ENCODE data around the gene SORCS2.
"Not testable (repeated sequence)": the region's sequence is repeated elsewhere in the genome, so short reads cannot be mapped to it uniquely, and the experiment has no call there.

Gene SORCS2

DNA sequence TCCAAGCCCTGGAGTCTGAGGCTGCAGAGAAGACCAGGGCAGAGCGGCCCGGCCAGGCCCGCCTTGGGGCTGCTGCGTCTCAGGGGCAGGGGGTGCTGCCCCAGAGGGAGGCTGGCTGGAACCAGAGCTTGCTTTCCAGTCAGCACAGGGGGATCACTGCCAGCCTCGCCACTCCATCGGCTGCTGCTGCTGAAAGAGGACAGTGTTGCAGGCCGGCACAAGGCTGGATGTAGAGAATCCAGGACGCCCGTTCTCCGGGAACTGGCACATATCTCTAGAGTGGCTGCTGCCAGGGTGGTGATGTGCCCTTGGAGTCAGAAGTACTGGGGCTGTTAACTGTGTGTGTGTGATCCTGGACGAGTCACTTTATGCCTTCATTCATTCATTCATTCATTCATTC is 31.9 kb upstream of the SORCS2 start:
- no peak for DNase-seq (ENCODE audit: low read depth, low spot score)

GRCh38 chr4:7160951-7161440 is 31.3 kb upstream of the SORCS2 start:
- DNase-seq (ENCODE audit: low read depth, low spot score), result no peak

DNA sequence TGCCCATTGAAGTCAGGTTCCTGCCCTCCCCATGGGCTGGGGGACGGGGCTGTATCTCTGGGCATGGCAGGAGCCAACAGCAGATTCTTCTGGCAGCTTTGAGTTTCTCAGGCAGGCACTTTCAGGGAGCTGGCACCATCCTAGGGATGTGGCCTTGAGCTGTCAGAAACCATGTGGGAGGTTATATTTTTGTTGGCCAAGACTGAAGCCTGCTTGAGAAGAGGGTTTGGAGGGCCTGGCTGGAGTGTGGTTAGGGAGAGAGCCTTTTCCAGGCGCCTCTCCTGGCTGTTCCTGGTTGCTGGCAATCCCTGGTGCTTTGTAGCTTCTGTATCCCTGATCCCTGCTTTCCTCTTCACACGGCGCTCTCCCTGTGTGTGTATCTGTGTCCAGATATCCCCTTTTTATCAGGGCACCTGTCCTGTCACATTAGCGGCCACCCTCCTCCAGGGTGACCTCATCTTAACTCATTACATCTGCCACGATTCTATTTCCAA is 30.6 kb upstream of the SORCS2 start:
- DNase-seq (ENCODE audit: low read depth, low spot score), result no peak

- not testable (repeated sequence) for DNase-seq (ENCODE audit: low read depth, low spot score)
These were observed 27.1 kb upstream of the SORCS2 start for GRCh38 chr4:7165056-7165873.

- DNase-seq (ENCODE audit: low read depth, low spot score), result no peak
These were observed 26.5 kb upstream of the SORCS2 start for GRCh38 chr4:7165874-7166201.

- no peak for DNase-seq (ENCODE audit: low read depth, low spot score)
These were observed 26.1 kb upstream of the SORCS2 start for GRCh38 chr4:7166237-7166636.

DNA sequence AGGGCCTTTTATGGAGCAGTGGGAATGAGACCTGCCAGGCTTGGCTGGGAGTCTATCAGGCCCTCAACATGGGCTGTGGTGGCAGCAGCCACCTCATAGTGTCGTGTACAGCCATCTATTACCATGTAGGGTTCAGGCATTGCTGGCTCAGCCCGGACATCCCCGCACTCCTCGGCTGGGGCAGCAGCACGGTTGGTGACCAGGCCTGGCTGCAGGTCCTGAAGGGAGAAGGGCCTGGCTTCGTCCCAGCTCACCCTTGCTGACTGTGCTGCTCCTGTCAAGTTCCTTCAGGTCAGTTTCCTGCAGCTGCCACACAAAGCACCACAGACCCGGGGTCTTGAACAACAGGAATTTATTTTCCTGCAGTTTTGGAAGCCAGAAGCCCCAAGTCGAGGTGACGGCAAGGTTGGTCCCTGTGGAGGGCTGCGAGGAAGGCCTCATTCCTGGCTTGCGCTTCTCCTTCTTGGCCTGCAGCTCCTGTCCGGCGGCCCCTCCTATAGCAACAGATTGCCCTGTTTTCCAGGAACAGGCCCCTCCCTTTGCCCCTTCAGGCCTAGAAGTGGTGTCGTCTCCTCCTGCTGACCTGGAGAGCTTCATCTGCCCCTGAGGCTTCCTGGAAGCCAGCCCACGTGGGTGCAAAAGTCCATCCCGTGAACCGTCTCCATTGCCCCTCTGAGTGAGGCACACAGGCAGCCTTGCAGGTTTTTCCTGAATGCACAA is 25.2 kb upstream of the SORCS2 start:
- no peak for DNase-seq (ENCODE audit: low read depth, low spot score)

DNA sequence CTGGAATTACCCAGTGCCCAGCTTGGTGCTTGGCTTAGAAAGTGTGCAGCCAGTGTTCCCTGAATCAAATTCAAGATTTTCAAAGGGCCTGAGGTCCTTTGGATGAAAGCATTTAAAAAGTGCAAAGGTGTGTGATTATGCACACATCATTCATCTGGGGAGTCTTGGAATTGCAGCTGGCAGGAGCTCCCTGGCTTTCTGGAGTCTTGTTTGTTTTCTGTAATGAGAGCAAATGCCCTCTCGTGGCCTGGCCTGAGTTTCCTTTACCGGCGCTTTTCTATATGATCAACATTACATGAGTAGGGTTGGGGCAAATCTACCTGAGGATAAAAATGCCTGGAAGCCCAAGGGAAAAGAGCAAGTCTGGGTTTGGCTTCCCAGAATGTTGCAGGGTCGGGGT is 24.6 kb upstream of the SORCS2 start:
- no peak for DNase-seq (ENCODE audit: low read depth, low spot score)

DNA sequence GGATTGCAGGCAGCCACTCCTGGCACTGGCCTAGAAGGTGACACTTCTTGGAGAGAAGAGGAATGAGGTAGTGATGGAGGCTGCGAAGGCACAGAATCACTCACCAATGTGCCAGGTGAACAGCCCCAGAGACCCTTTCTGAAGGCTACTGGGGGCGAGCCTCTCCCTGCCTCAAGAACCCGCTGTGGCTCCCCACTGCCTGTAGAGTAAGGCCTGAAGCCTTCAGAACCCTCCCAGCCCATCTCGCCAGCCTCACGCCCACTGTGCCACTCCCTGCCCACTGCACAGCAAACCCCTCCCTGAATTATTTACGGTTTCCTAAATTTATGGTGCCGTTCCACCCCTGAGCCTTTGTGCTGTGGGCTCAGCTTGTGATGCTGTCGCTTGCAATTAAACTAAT is 24.2 kb upstream of the SORCS2 start:
- DNase-seq (ENCODE audit: low read depth, low spot score), result no peak

DNA sequence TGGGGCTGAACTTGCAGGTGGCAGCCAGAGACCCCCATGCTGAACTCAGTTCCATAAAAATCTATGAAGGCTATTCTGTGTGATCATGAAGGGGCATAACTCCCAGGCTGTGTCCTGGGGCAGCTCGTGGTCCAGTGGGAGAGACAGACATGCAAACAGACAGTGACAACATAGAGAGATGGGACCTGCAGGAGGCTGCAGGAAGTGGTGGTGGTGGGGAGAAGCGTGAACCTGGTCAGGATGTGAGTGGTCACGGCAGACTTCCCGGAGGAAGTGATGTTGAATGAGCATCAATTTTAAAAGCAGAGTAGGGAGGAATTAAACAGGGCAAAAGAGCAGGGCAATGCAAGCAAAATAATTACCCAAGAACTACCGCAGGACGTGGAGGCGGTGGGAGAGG is 23.2 kb upstream of the SORCS2 start:
- no peak for DNase-seq (ENCODE audit: low read depth, low spot score)

GRCh38 chr4:7170012-7170411 is 22.3 kb upstream of the SORCS2 start:
- DNase-seq (ENCODE audit: low read depth, low spot score), result no peak

GRCh38 chr4:7171191-7171900 is 21.0 kb upstream of the SORCS2 start:
- no peak for DNase-seq (ENCODE audit: low read depth, low spot score)

DNA sequence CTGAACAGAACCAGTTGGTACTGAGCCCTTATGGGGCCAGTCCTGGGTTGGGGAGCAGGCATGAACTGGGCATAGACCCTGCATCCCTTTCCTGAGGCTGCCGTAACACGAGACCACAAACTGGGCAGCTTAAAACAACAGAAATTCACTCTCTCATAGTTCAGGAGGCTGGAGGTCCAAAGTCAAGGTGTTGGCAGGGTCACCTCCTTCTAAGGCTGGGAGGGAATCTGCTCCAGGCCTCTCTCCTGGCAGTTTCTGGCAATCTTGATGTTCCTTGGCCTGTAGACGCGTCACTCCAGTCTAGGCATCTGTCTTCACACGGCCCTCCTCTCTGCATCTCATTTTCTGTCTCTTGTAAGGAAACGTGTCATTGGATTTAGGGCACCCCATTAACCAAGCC is 19.8 kb upstream of the SORCS2 start:
- no peak for DNase-seq (ENCODE audit: low read depth, low spot score)

- DNase-seq (ENCODE audit: low read depth, low spot score), result no peak
These were observed 19.4 kb upstream of the SORCS2 start for GRCh38 chr4:7172946-7173345.

GRCh38 chr4:7173841-7174449 is 18.4 kb upstream of the SORCS2 start:
- no peak for DNase-seq (ENCODE audit: low read depth, low spot score)

DNA sequence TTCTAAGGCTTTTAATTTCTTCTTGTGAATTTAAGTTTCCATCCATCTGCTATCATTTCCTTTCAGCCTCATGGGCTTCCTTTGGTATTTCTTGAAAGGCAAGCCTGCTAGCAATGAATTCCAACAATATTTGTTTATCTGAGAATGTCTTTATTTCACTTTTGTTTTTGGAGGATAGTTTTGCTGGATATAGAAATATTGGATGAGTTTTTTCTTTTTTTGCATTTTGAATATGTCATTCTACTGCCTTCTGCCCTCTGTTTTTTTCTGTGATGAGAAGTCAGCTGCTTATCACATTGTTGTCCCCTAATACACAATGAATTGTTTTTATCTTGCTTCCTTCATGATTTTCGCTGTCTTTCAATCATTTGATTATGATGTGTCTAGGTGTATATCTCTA is 13.2 kb upstream of the SORCS2 start:
- no peak for DNase-seq (ENCODE audit: low read depth, low spot score)

DNA sequence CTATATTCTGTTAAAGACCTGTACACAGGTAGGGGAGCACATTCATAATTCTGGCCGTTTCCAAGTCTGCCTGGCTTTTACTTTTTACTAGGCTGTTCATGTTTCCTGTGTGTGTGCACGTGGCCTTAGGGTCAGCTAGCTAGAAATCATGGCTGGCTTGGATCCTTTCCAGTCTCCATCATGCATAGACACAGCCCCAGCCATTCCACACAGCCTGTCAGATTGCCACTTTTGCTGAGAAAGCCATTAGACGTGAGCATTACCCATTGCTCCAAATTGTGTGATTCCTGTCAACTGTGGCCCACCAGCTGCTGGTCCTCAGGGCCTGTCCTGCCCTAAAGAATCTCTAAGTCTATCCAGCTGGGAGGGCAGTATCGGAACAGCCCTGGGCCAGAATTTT is 11.4 kb upstream of the SORCS2 start:
- DNase-seq (ENCODE audit: low read depth, low spot score), result no peak

- DNase-seq (ENCODE audit: low read depth, low spot score), result no peak
These were observed 9.7 kb upstream of the SORCS2 start for GRCh38 chr4:7182616-7183015.

GRCh38 chr4:7183161-7183560 is 9.2 kb upstream of the SORCS2 start:
- DNase-seq (ENCODE audit: low read depth, low spot score), result no peak

- no peak for DNase-seq (ENCODE audit: low read depth, low spot score)
These were observed 8.4 kb upstream of the SORCS2 start for GRCh38 chr4:7183780-7184460.

DNA sequence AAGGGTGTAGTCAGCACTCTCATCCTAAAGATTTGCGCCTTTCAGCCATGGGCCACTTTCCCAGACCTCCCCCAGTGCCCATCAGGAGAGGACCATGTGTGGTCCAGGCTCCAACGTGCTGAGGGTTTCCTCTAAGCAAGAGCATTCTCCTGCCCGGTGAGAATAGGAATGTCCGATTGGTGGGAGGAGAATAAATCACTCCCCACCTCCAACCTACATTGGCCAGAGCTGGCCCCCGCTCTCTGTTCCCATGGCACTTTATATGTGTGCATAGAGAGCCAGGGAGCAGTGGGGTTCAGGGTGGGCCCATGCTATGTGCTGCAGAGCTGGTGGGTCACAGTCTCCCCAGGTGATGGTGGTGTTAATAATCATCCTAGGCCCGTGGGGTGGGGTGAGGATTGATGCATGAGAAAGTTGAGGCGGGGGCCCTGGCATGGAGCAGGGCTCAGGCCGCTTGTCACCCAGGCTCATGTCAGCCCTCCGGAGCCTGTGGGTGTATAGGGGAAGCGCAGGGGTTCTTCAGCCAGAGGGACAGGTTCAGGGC is 6.8 kb upstream of the SORCS2 start:
- DNase-seq (ENCODE audit: low read depth, low spot score), result no peak

Measured in iPS DF 19.7 (cell line).